ENCODE results near the gene CLEC2D. TPM values are rescaled to one million over a fixed set of nuclear protein-coding genes. Genes with fewer than 3 reads are reported as not detected.
A peak's percentile ranks its signal among the peaks of the same experiment; 100 is the strongest.
"Not testable (repeated sequence)": the region's sequence is repeated elsewhere in the genome, so short reads cannot be mapped to it uniquely, and the experiment has no call there.

The CLEC2D gene
- total and polyA plus RNA-seq, 10 donors, result 20.8 to 131 (median 79.9) TPM

- Histone ChIP-seq H3K27ac (peak overlapping the region in 4 of 8 donors; percentile 26 to 69 (median 33)), H3K9me3 (peaks cover 0 to 18% (median 7%) of the 10 kb centered on the region in 8 donors), H3K27me3 (replicated peaks in 1 of 7) (no peaks in the 10 kb centered on the region), H3K4me1 (peaks cover 7 to 45% (median 19%) of the 10 kb centered on the region in 6 donors), H3K4me3 (peak overlapping the region in 1 of 8 donors; percentile 36), H3K36me3 (no peaks in the 10 kb centered on the region)
- TF ChIP-seq, protein P1, sequence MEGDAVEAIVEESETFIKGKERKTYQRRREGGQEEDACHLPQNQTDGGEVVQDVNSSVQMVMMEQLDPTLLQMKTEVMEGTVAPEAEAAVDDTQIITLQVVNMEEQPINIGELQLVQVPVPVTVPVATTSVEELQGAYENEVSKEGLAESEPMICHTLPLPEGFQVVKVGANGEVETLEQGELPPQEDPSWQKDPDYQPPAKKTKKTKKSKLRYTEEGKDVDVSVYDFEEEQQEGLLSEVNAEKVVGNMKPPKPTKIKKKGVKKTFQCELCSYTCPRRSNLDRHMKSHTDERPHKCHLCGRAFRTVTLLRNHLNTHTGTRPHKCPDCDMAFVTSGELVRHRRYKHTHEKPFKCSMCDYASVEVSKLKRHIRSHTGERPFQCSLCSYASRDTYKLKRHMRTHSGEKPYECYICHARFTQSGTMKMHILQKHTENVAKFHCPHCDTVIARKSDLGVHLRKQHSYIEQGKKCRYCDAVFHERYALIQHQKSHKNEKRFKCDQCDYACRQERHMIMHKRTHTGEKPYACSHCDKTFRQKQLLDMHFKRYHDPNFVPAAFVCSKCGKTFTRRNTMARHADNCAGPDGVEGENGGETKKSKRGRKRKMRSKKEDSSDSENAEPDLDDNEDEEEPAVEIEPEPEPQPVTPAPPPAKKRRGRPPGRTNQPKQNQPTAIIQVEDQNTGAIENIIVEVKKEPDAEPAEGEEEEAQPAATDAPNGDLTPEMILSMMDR (IDR thresholded peaks at IDR 0.05 in 8 of 11, conservative IDR thresholded peaks at IDR 0.05 in 3 of 11), result no peak
- no peak for TF ChIP-seq POLR2AphosphoS5 (IDR thresholded peaks at IDR 0.05)
- intact Hi-C loops (cut with DNase I; ENCODE audit: low total_unique reads), result loop anchor here (10.0 kb wide), 1 partner anchor 308 kb away; no protein-coding TSS in a partner anchor
- 82 to 86% (median 83%) methylated on average over 15 of the region's 15 CpGs for WGBS, 5 donors
- no peak for DNase-seq
Observed at GRCh38 chr12:9642606-9643265, 26.8 kb upstream of the CLEC2D start.

GRCh38 chr12:9643266-9643660, 26.2 kb upstream of the CLEC2D start:
- Histone ChIP-seq H3K36me3 (no peaks in the 10 kb centered on the region), H3K9me3 (peaks cover 0 to 18% (median 7%) of the 10 kb centered on the region in 8 donors), H3K4me3 (peak overlapping the region in 1 of 8 donors; percentile 36), H3K27me3 (replicated peaks in 1 of 7) (no peaks in the 10 kb centered on the region), H3K27ac (peak overlapping the region in 4 of 8 donors; percentile 26 to 69 (median 33)), H3K4me1 (peaks cover 7 to 41% (median 18%) of the 10 kb centered on the region in 6 donors)
- TF ChIP-seq POLR2A (IDR thresholded peaks at IDR 0.05) (no peak), POLR2AphosphoS5 (IDR thresholded peaks at IDR 0.05) (no peak)
- TF ChIP-seq, protein P1 (IDR thresholded peaks at IDR 0.05 in 8 of 11, conservative IDR thresholded peaks at IDR 0.05 in 3 of 11), result no peak
- intact Hi-C loops (cut with DNase I; ENCODE audit: low total_unique reads), result loop anchor here (10.0 kb wide), 1 partner anchor 308 kb away; no protein-coding TSS in a partner anchor
- no peak for DNase-seq

GRCh38 chr12:9644985-9645551, 24.4 kb upstream of the CLEC2D start:
- H3K27me3 ChIP-seq (replicated peaks in 1 of 7); H3K36me3 ChIP-seq; H3K4me3 ChIP-seq; DNase-seq: not testable (repeated sequence)
- H3K9me3 ChIP-seq, result peaks cover 0 to 13% (median 7%) of the 10 kb centered on the region in 8 donors
- peaks cover 6 to 40% (median 15%) of the 10 kb centered on the region in 6 donors for H3K4me1 ChIP-seq
- WGBS, 5 donors, result 67 to 75% (median 72%) methylated on average over 1 of the region's 1 CpG
- H3K27ac ChIP-seq, result peak overlapping the region in 4 of 8 donors; percentile 6 to 32 (median 20)
- intact Hi-C loops (cut with DNase I; ENCODE audit: low total_unique reads), result loop anchor here (10.0 kb wide), 1 partner anchor 310 kb away; no protein-coding TSS in a partner anchor

GRCh38 chr12:9646794-9647781, 22.4 kb upstream of the CLEC2D start:
- no peak for DNase-seq
- WGBS, 5 donors, result 35 to 45% (median 40%) methylated on average over 13 of the region's 13 CpGs
- intact Hi-C loops (cut with DNase I; ENCODE audit: low total_unique reads), result loop anchor here (10.0 kb wide), 1 partner anchor 312 kb away; no protein-coding TSS in a partner anchor
- TF ChIP-seq, protein P1 (IDR thresholded peaks at IDR 0.05 in 8 of 11, conservative IDR thresholded peaks at IDR 0.05 in 3 of 11), result no peak
- TF ChIP-seq POLR2A (IDR thresholded peaks at IDR 0.05) (no peak), POLR2AphosphoS5 (IDR thresholded peaks at IDR 0.05) (no peak)
- H3K9me3 ChIP-seq, result peaks cover 0 to 13% (median 7%) of the 10 kb centered on the region in 8 donors
- peaks cover 9 to 59% (median 32%) of the 10 kb centered on the region in 6 donors for H3K4me1 ChIP-seq
- H3K27me3 ChIP-seq (replicated peaks in 1 of 7), result no peaks in the 10 kb centered on the region
- no peaks in the 10 kb centered on the region for H3K36me3 ChIP-seq
- peak overlapping the region; percentile 31 to 84 (median 61) for H3K4me3 ChIP-seq
- peak overlapping the region; percentile 87 to 97 (median 96) for H3K27ac ChIP-seq

All from spleen (tissue), 11 donors.